Glomerular visceral epithelial cell (primary cell): ENCODE data around the gene ENOX1.
A peak's percentile ranks its signal among the peaks of the same experiment; 100 is the strongest.

Experiments used
- DNase-seq: peaks from one replicate; pipeline ENCODE4 v3.0.0-alpha.2; 2016; ENCODE audit errors: extremely low spot score

ENOX1 gene

DNA sequence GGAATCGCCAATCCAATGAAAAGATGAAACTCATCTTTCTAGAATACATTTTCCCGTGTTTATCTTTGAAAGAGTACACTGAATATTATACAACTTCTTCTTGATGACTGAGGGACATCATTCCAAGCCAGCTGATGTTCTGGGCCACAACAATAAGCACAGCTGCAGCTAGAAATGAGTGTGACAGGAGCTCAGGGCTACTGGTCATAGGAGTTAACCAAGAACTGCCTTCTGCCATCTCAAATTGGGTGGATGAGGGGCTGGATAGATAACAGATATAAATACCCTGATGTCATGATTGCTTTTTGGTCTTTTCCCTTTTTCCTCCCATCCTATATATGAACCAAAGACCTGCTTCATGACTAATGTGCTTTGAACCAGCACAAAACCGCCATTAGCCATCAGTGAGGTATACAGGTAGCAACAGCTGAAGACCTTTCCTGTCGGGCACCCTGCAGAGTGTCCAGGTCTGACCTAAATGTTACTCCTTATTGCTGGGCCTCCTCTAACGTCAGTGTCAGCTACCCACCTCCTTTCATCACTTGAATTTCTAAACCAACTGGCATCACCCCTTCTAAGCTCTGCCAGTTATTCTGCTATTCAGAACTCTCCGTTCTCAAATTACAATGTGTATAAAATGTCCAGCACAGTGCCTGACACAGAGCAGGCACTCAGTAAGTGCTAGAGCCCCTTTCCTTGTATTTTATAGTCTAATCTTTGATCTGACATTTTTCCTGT lies 178.2 kb downstream of the ENOX1 start:
- no peak for DNase-seq

DNA sequence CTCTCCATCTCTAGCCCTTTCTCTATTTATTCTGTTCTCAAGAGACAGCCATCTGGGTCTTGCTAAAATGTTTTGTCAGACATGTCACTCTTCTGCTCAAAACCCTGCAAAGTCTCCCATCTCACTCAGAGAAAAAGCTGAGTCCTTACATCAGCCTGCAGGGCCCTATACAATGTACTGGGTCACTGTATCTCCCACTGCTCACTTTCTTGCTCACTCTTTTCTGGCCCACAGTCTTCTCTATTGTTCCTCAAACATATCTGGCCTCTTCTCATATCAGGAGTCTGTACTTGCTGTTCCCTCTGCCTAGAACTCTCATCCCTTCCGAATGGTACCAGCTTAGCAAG lies 189.2 kb downstream of the ENOX1 start:
- no peak for DNase-seq

GRCh38 chr13:43596924-43597598 lies 189.7 kb downstream of the ENOX1 start:
- no peak for DNase-seq

DNA sequence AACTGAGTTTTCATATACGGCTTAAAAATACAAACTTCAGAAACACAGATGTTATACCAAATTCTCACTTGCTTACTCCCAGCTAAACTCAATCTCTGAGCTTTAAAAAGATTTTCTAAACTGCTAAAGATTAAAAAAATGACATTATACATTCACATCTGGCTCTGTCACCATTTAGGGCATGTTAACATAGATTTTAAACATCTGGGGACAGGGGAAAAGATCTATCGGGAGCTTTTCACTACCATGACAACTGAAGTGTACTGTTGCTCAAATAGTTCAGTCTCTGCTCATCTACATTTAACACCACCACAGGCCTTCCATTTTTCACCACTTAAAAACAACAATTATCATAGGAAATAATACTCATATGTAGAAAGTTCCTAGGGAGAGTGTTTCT lies 190.8 kb downstream of the ENOX1 start:
- DNase-seq = no peak

GRCh38 chr13:43587376-43587775 lies 199.4 kb downstream of the ENOX1 start:
- DNase-seq = no peak

DNA sequence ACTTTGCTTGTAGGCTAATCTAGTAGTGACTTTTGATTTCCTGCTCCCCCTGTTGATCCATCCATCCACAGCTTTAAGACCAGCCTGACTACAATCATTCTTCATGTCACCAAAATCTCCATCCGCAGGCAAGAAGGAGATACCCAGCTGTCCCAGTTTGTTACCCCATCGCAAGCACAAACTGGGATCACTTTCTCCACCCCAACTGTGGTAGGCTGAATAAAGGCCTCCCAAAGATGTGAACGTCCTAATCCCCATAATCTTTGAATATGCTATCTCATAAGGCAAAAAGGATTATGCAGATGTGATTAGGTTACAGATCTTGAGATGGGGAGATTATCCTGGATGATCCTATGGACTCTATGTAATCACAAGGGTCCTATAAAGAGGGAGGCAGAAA lies 202.0 kb downstream of the ENOX1 start:
- DNase-seq = no peak

DNA sequence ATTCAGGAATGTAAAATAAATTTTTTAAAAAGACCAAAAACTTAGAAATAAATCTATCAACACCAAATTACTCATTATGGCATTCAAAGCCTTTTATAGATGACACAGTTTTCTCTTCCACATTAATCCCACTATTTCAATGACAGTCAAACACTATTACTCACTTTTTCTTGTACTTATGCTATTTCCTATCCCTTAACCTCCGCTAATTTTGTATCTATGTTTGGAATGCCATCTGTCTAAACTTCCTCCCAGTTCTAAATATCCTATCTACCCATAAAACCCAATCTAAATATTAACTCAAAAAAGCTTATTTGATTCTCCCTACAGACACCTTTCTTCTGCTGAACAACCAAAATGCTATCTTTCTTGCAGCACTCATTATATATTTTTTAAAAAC lies 203.5 kb downstream of the ENOX1 start:
- no peak for DNase-seq

- no peak for DNase-seq
These were observed 206.5 kb downstream of the ENOX1 start for GRCh38 chr13:43580280-43580679.

DNA sequence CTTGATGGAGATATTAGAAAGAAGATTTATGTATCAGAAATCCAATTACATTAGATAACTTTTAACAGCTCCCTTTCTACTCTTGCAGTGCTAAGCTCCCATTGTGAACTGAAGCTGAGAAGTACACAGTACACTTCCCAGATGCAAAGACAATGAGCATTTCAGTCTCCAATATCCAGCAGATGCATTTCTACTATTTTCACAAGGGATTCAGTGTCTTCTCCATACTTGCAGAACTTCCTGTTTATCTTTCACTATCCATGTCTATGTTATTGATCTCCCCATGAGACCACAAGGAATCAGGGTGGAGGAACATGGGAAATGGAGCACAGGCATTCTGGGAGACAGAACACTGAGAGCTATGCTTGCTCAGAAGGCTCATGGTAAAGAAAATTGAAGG lies 207.5 kb downstream of the ENOX1 start:
- no peak for DNase-seq

DNA sequence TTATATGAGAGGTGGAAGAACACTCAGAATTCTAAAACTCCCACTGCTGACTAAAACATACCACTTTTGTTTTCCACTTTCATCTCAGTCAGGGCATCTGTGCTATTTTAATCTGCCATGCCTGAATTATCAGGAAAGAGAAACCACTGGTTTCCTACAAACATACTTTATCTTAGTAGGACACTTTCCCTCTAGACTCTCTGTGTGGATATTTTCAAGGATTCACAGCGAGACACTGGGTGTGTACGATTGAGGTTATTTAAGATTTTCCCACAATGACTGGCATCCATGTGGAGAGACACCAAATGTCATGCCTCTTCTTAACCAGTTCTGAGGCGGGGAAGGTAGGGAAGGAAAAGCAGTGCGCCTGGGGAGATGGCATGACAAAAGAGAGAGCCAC lies 212.2 kb downstream of the ENOX1 start:
- DNase-seq = no peak

GRCh38 chr13:43573802-43574514 lies 212.8 kb downstream of the ENOX1 start:
- peak; percentile 4 for DNase-seq

- DNase-seq = peak; percentile 64
These were observed 213.4 kb downstream of the ENOX1 start for GRCh38 chr13:43573361-43573740.

- peak; percentile 63 for DNase-seq
These were observed 214.0 kb downstream of the ENOX1 start for GRCh38 chr13:43572656-43573360.

GRCh38 chr13:43569658-43570057 lies 217.1 kb downstream of the ENOX1 start:
- DNase-seq = peak; percentile 32

GRCh38 chr13:43567608-43568007 lies 219.2 kb downstream of the ENOX1 start:
- DNase-seq = no peak

DNA sequence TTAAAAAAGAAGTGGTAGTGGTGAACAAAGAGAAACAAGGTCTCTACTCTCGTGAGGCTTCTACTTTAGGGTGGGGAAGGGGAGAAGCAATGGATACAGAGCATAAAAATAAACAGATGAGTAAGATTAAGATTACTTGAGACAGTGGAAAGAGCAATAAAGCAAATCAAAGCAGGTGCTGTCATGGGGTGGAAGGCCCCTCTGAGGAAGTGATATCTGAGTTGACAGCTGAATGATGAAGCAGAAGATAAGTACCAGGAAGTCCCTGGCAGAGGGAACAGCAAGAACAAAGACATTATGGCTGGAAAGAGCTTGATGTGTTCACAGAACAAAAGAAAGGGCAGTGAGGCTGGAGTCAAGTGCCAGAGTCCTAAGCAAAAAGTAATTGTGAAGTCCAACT lies 221.8 kb downstream of the ENOX1 start:
- DNase-seq = no peak

DNA sequence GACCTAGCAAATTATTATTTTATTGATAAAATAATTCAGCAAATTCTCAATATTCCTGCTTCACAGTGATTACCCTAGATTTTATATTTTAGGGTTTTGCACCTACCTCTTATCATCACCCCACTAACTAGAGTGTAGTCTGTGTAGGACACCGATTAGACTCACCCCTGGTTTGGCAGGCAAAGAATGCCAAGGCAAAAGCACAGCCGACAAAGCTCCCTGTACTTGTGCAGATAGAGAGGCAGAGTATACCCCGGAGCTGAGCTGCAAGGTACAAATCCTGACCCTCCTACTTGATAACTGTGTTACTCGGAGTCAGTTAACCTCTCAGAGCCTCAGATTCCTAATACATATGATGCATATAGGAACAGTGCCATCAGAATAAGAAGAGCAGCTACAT lies 225.7 kb downstream of the ENOX1 start:
- no peak for DNase-seq

DNA sequence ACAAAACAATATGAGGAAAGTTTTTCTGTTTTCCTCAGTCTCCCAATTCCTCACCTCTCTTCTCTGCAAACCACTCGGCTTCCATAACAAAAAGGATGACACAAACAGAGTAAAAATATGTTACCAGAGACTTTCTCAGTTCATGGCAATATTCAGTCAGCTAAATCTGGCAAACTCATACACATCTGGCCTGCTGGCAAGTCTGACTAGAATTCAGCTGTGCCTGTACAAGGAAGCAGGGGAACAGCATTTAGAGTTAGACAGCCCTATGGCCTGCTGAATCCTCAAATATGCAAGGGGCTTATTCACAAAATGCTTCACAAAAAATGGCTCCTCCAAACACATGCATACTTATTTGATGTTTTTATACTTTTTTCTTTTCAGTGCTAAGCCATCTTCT lies 227.8 kb downstream of the ENOX1 start:
- DNase-seq = no peak

- no peak for DNase-seq
These were observed 228.4 kb downstream of the ENOX1 start for GRCh38 chr13:43558326-43558725.

- DNase-seq = no peak
These were observed 231.1 kb downstream of the ENOX1 start for GRCh38 chr13:43555667-43556066.

- peak; percentile 6 for DNase-seq
These were observed 234.8 kb downstream of the ENOX1 start for GRCh38 chr13:43551897-43552456.

DNA sequence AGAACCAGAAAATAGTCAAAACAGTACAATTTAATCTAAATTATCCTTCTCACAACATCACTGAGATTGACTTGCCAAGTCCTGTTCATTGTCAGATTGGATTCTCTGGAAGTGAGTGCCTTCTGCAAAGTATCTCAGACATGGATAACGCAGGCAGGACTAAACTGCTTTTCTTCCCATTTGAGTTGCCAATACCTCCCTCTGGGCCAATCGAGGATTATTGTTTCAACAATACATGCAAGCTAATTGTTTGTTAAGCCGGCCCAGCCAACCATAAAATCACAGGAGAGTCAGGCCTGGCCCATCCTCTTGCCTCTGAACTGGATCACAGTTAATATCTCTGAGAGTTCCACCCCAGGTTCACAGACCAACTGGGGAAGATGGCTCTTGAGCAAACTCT lies 240.0 kb downstream of the ENOX1 start:
- DNase-seq = no peak
